ENCODE results near the gene KIF3B.
"Not testable (repeated sequence)": the region's sequence is repeated elsewhere in the genome, so short reads cannot be mapped to it uniquely, and the experiment has no call there.

Gene KIF3B

GRCh38 chr20:32357869-32358631, 80.6 kb downstream of the KIF3B start, which contains the start of gene ASXL1:
ASXL1 (plus strand) TSS chr20:32358331; CDS start chr20:32358776, 445 bp downstream.
- DNase-seq, result peak; percentile 95

GRCh38 chr20:32358632-32358882, 81.1 kb downstream of the KIF3B start:
- DNase-seq, result no peak

GRCh38 chr20:32358883-32359632, 81.6 kb downstream of the KIF3B start:
- peak; percentile 78 for DNase-seq

- DNase-seq, result peak; percentile 15
Observed at GRCh38 chr20:32359633-32360332, 82.3 kb downstream of the KIF3B start.

- DNase-seq, result no peak
Observed at GRCh38 chr20:32360333-32360634, 82.8 kb downstream of the KIF3B start.

GRCh38 chr20:32362901-32363364, 85.5 kb downstream of the KIF3B start:
- no peak for DNase-seq

- DNase-seq, result no peak
Observed at GRCh38 chr20:32363492-32363891, 86.0 kb downstream of the KIF3B start.

GRCh38 chr20:32364554-32365208, 87.2 kb downstream of the KIF3B start:
- no peak for DNase-seq

- no peak for DNase-seq
Observed at GRCh38 chr20:32365564-32365963, 88.1 kb downstream of the KIF3B start.

GRCh38 chr20:32366380-32366779, 88.9 kb downstream of the KIF3B start:
- DNase-seq, result no peak

GRCh38 chr20:32368323-32368722, 90.9 kb downstream of the KIF3B start:
- no peak for DNase-seq

GRCh38 chr20:32368925-32369324, 91.5 kb downstream of the KIF3B start:
- DNase-seq, result no peak

- no peak for DNase-seq
Observed at GRCh38 chr20:32370897-32371296, 93.4 kb downstream of the KIF3B start.

- DNase-seq, result no peak
Observed at GRCh38 chr20:32378461-32378860, 101.0 kb downstream of the KIF3B start.

GRCh38 chr20:32380037-32380436, 102.6 kb downstream of the KIF3B start:
- DNase-seq, result not testable (repeated sequence)

GRCh38 chr20:32380745-32381144, 103.3 kb downstream of the KIF3B start:
- DNase-seq, result no peak

- no peak for DNase-seq
Observed at GRCh38 chr20:32382102-32382950, 104.9 kb downstream of the KIF3B start.

- DNase-seq, result not testable (repeated sequence)
Observed at GRCh38 chr20:32383441-32383840, 106.0 kb downstream of the KIF3B start.

Measured in stimulated activated CD4-positive, alpha-beta T cell treated with anti-CD3 and anti-CD28 coated beads, Interleukin-4, amount 100 ng/mL, for 24 hours (primary cell).